ENCODE data around the gene ZG16. TPM values are rescaled to one million over a fixed set of nuclear protein-coding genes. Genes with fewer than 3 reads are reported as not detected.
"Not testable (repeated sequence)": the region's sequence is repeated elsewhere in the genome, so short reads cannot be mapped to it uniquely, and the experiment has no call there.

Gene ZG16
- total and polyA plus RNA-seq, 3 experiments from 2014 or later: not detected

- DNase-seq: no peak
- H3K36me3 Mint-ChIP-seq: peaks cover 13 to 27% (median 14%) of the 10 kb centered on the region in 3 donors
- peak overlapping the region; percentile 89 to 98 (median 96) for H3K27ac Mint-ChIP-seq
- ChIA-PET CTCF (interaction anchor here (1.0 to 2.5 kb wide), 7 partner anchors 8 to 83 kb away, joined by 3 to 18 read pairs (median 7); partner anchors contain the start of gene KIF22), POLR2A (interaction anchor here (0.7 kb wide), 1 partner anchor 111 kb away, joined by 3 read pairs; no protein-coding TSS in a partner anchor)
- peak overlapping the region; percentile 38 to 78 (median 68) for H3K4me3 Mint-ChIP-seq
- Histone ChIP-seq H3K27ac (ENCODE audit: low read depth, low read length) (no peak overlapping the region), H3K36me3 (ENCODE audit: insufficient read depth, low read length) (peaks cover 4% of the 10 kb centered on the region), H3K4me3 (ENCODE audit: low read length) (no peak overlapping the region), H3K4me1 (ENCODE audit: insufficient read depth, low read length) (peaks cover 70% of the 10 kb centered on the region), H3K9me3 (ENCODE audit: low read length) (no peaks in the 10 kb centered on the region), H3K27me3 (ENCODE audit: insufficient read depth, low read length, poor library complexity, severe bottlenecking) (no peaks in the 10 kb centered on the region)
- no peaks in the 10 kb centered on the region for H3K9me3 Mint-ChIP-seq
- H3K4me1 Mint-ChIP-seq: peaks cover 73 to 81% (median 78%) of the 10 kb centered on the region in 3 donors
- H3K27me3 Mint-ChIP-seq: no peaks in the 10 kb centered on the region
Observed at GRCh38 chr16:29737713-29738112, 40.3 kb upstream of the ZG16 start.

GRCh38 chr16:29738514-29738913 is 39.5 kb upstream of the ZG16 start:
- POLR2A ChIA-PET: interaction anchor here (0.6 to 2.0 kb wide), 8 partner anchors 8 to 596 kb away, joined by 3 to 24 read pairs (median 4); partner anchors contain the start of genes KIF22 and PAGR1

GRCh38 chr16:29739927-29740629 is 38.0 kb upstream of the ZG16 start:
- H3K4me1 Mint-ChIP-seq: peaks cover 79 to 85% (median 84%) of the 10 kb centered on the region in 3 donors
- H3K36me3 Mint-ChIP-seq: peaks cover 19 to 48% (median 24%) of the 10 kb centered on the region in 3 donors
- H3K9me3 ChIP-seq (ENCODE audit: low read length); H3K27ac ChIP-seq (ENCODE audit: low read depth, low read length); H3K4me3 ChIP-seq (ENCODE audit: low read length); H3K9me3 Mint-ChIP-seq; H3K27me3 ChIP-seq (ENCODE audit: insufficient read depth, low read length, poor library complexity, severe bottlenecking); H3K27me3 Mint-ChIP-seq; DNase-seq: not testable (repeated sequence)
- POLR2A ChIA-PET: interaction anchor here (1.5 to 2.0 kb wide), 3 partner anchors 9 to 51 kb away, joined by 3 to 24 read pairs (median 4); partner anchors contain the start of gene KIF22
- H3K27ac Mint-ChIP-seq: peak overlapping the region; percentile 66 to 100 (median 94)
- Histone ChIP-seq H3K36me3 (ENCODE audit: insufficient read depth, low read length) (peaks cover 21% of the 10 kb centered on the region), H3K4me1 (ENCODE audit: insufficient read depth, low read length) (peaks cover 87% of the 10 kb centered on the region)
- CTCF ChIA-PET: interaction anchor here (0.9 to 2.5 kb wide), 9 partner anchors 11 to 108 kb away, joined by 4 to 18 read pairs (median 9); partner anchors contain the start of genes KIF22 and PAGR1
- H3K4me3 Mint-ChIP-seq: peak overlapping the region; percentile 18 to 99 (median 68)

More at GRCh38 chr16:29738514-29738913, 39.5 kb upstream of the ZG16 start:
- Histone ChIP-seq H3K36me3 (ENCODE audit: insufficient read depth, low read length) (peaks cover 10% of the 10 kb centered on the region), H3K4me3 (ENCODE audit: low read length) (no peak overlapping the region), H3K4me1 (ENCODE audit: insufficient read depth, low read length) (peaks cover 78% of the 10 kb centered on the region), H3K27ac (ENCODE audit: low read depth, low read length) (peak overlapping the region; percentile 21), H3K27me3 (ENCODE audit: insufficient read depth, low read length, poor library complexity, severe bottlenecking) (no peaks in the 10 kb centered on the region), H3K9me3 (ENCODE audit: low read length) (no peaks in the 10 kb centered on the region)
- CTCF ChIA-PET: interaction anchor here (0.6 to 2.5 kb wide), 20 partner anchors 8 to 267 kb away, joined by 3 to 18 read pairs (median 4); partner anchors contain the start of genes KIF22 and PAGR1
- H3K36me3 Mint-ChIP-seq: peaks cover 12 to 35% (median 17%) of the 10 kb centered on the region in 3 donors
- no peaks in the 10 kb centered on the region for H3K27me3 Mint-ChIP-seq
- peak overlapping the region; percentile 89 to 98 (median 96) for H3K27ac Mint-ChIP-seq
- H3K4me1 Mint-ChIP-seq: peaks cover 78 to 85% (median 82%) of the 10 kb centered on the region in 3 donors
- H3K4me3 Mint-ChIP-seq: peak overlapping the region; percentile 24 to 78 (median 67)
- peak; percentile 35 to 80 (median 79) for DNase-seq
- H3K9me3 Mint-ChIP-seq: no peaks in the 10 kb centered on the region

- Histone ChIP-seq H3K36me3 (ENCODE audit: insufficient read depth, low read length) (peaks cover 21% of the 10 kb centered on the region), H3K4me1 (ENCODE audit: insufficient read depth, low read length) (peaks cover 87% of the 10 kb centered on the region)
- H3K27me3 ChIP-seq (ENCODE audit: insufficient read depth, low read length, poor library complexity, severe bottlenecking); DNase-seq; H3K9me3 ChIP-seq (ENCODE audit: low read length); POLR2A ChIA-PET; H3K9me3 Mint-ChIP-seq; H3K27ac ChIP-seq (ENCODE audit: low read depth, low read length); H3K27me3 Mint-ChIP-seq; H3K4me3 ChIP-seq (ENCODE audit: low read length): not testable (repeated sequence)
- CTCF ChIA-PET: interaction anchor here (1.3 kb wide), 1 partner anchor 75 kb away, joined by 4 read pairs; the partner anchor contains the start of gene PAGR1
- H3K36me3 Mint-ChIP-seq: peaks cover 19 to 53% (median 25%) of the 10 kb centered on the region in 3 donors
- peaks cover 78 to 84% (median 82%) of the 10 kb centered on the region in 3 donors for H3K4me1 Mint-ChIP-seq
- H3K4me3 Mint-ChIP-seq: peak overlapping the region; percentile 2 to 99 (median 59)
- peak overlapping the region; percentile 72 to 100 (median 90) for H3K27ac Mint-ChIP-seq
Observed at GRCh38 chr16:29740630-29741015, 37.4 kb upstream of the ZG16 start.

- peaks cover 27 to 62% (median 28%) of the 10 kb centered on the region in 3 donors for H3K36me3 Mint-ChIP-seq
- H3K27me3 Mint-ChIP-seq: peaks cover 0 to 5% of the 10 kb centered on the region in 2 donors
- peak overlapping the region; percentile 88 to 100 (median 98) for H3K4me3 Mint-ChIP-seq
- CTCF ChIA-PET: interaction anchor here (2.9 to 4.9 kb wide), 2 partner anchors 41 to 48 kb away, joined by 16 to 28 read pairs; partner anchors contain the start of gene KIF22
- H3K9me3 Mint-ChIP-seq: peaks cover 0 to 3% (median 0%) of the 10 kb centered on the region in 5 donors
- Histone ChIP-seq H3K4me1 (ENCODE audit: insufficient read depth, low read length) (peaks cover 82% of the 10 kb centered on the region), H3K9me3 (ENCODE audit: low read length) (no peaks in the 10 kb centered on the region), H3K4me3 (ENCODE audit: low read length) (no peak overlapping the region), H3K27me3 (ENCODE audit: insufficient read depth, low read length, poor library complexity, severe bottlenecking) (no peaks in the 10 kb centered on the region), H3K27ac (ENCODE audit: low read depth, low read length) (no peak overlapping the region), H3K36me3 (ENCODE audit: insufficient read depth, low read length) (peaks cover 21% of the 10 kb centered on the region)
- peak overlapping the region; percentile 76 to 100 (median 96) for H3K27ac Mint-ChIP-seq
- peaks cover 79 to 88% (median 83%) of the 10 kb centered on the region in 3 donors for H3K4me1 Mint-ChIP-seq
- POLR2A ChIA-PET: interaction anchor here (0.6 to 3.1 kb wide), 10 partner anchors 13 to 916 kb away, joined by 3 to 16 read pairs (median 5); partner anchors contain the start of genes KIF22 and MAZ
- DNase-seq: peak in 1 of 5 donors; percentile 44
Observed at GRCh38 chr16:29742683-29743275, 35.3 kb upstream of the ZG16 start.

GRCh38 chr16:29743475-29743826 is 34.6 kb upstream of the ZG16 start:
- H3K4me1 Mint-ChIP-seq: peaks cover 75 to 84% (median 79%) of the 10 kb centered on the region in 3 donors
- H3K36me3 ChIP-seq (ENCODE audit: insufficient read depth, low read length): peaks cover 21% of the 10 kb centered on the region
- peak overlapping the region; percentile 86 to 100 (median 96) for H3K27ac Mint-ChIP-seq
- H3K9me3 ChIP-seq (ENCODE audit: low read length): no peaks in the 10 kb centered on the region
- H3K4me3 Mint-ChIP-seq: peak overlapping the region; percentile 88 to 100 (median 98)
- peak overlapping the region; percentile 86 for H3K4me3 ChIP-seq (ENCODE audit: low read length)
- H3K4me1 ChIP-seq (ENCODE audit: insufficient read depth, low read length): peaks cover 81% of the 10 kb centered on the region
- H3K9me3 Mint-ChIP-seq: peaks cover 0 to 3% (median 0%) of the 10 kb centered on the region in 5 donors
- DNase-seq: no peak
- POLR2A ChIA-PET: interaction anchor here (0.5 to 3.1 kb wide), 11 partner anchors 8 to 915 kb away, joined by 3 to 16 read pairs (median 5); partner anchors contain the start of genes KIF22 and MAZ
- peaks cover 0 to 5% of the 10 kb centered on the region in 2 donors for H3K27me3 Mint-ChIP-seq
- H3K27me3 ChIP-seq (ENCODE audit: insufficient read depth, low read length, poor library complexity, severe bottlenecking): no peaks in the 10 kb centered on the region
- CTCF ChIA-PET: interaction anchor here (1.0 to 4.9 kb wide), 3 partner anchors 42 to 72 kb away, joined by 3 to 28 read pairs (median 16); partner anchors contain the start of genes KIF22 and PAGR1
- peak overlapping the region; percentile 97 for H3K27ac ChIP-seq (ENCODE audit: low read depth, low read length)
- peaks cover 27 to 64% (median 28%) of the 10 kb centered on the region in 3 donors for H3K36me3 Mint-ChIP-seq

- peak; percentile 20 to 70 (median 53) for DNase-seq
- H3K9me3 Mint-ChIP-seq: peaks cover 0 to 3% (median 0%) of the 10 kb centered on the region in 5 donors
- H3K27me3 Mint-ChIP-seq: peaks cover 0 to 5% of the 10 kb centered on the region in 2 donors
- POLR2A ChIA-PET: interaction anchor here (0.5 to 3.1 kb wide), 12 partner anchors 7 to 915 kb away, joined by 3 to 28 read pairs (median 6); partner anchors contain the start of genes KIF22, MAZ and PAGR1
- Histone ChIP-seq H3K4me3 (ENCODE audit: low read length) (peak overlapping the region; percentile 86), H3K27ac (ENCODE audit: low read depth, low read length) (peak overlapping the region; percentile 97), H3K36me3 (ENCODE audit: insufficient read depth, low read length) (peaks cover 21% of the 10 kb centered on the region), H3K4me1 (ENCODE audit: insufficient read depth, low read length) (peaks cover 81% of the 10 kb centered on the region), H3K27me3 (ENCODE audit: insufficient read depth, low read length, poor library complexity, severe bottlenecking) (no peaks in the 10 kb centered on the region), H3K9me3 (ENCODE audit: low read length) (no peaks in the 10 kb centered on the region)
- CTCF ChIA-PET: interaction anchor here (1.0 to 4.9 kb wide), 6 partner anchors 14 to 72 kb away, joined by 3 to 28 read pairs (median 10); partner anchors contain the start of genes KIF22 and PAGR1
- peak overlapping the region; percentile 96 to 100 (median 99) for H3K4me3 Mint-ChIP-seq
- peaks cover 73 to 84% (median 79%) of the 10 kb centered on the region in 3 donors for H3K4me1 Mint-ChIP-seq
- H3K36me3 Mint-ChIP-seq: peaks cover 28 to 69% (median 31%) of the 10 kb centered on the region in 3 donors
- H3K27ac Mint-ChIP-seq: peak overlapping the region; percentile 86 to 100 (median 99)
Observed at GRCh38 chr16:29743827-29744531, 34.1 kb upstream of the ZG16 start.
